Measurements from ENCODE around the gene OTOF. TPM values are rescaled to one million over a fixed set of nuclear protein-coding genes. Genes with fewer than 3 reads are reported as not detected.

OTOF gene
- total and polyA plus RNA-seq, 4 donors = 1.6 to 6.6 (median 5.5) TPM

GRCh38 chr2:26463244-26464192 lies 14.4 kb downstream of the OTOF start:
- peak in 1 of 6 donors; percentile 44 for DNase-seq (ENCODE audit: low read depth in 4 of 6, low spot score in 6 of 6)
- H3K9me3 ChIP-seq (ENCODE audit: control insufficient read depth, insufficient read depth, low read length) = no peaks in the 10 kb centered on the region
- H3K27ac ChIP-seq (ENCODE audit: low read depth, low read length) = no peak overlapping the region
- H3K27me3 ChIP-seq (ENCODE audit: control insufficient read depth, insufficient read depth, low read length) = no peaks in the 10 kb centered on the region
- WGBS (ENCODE audit: insufficient coverage) = 92% methylated on average over 19 of the region's 25 CpGs
- H3K4me1 ChIP-seq (ENCODE audit: control insufficient read depth, insufficient read depth, low read length) = no peaks in the 10 kb centered on the region
- H3K4me3 ChIP-seq (ENCODE audit: low read depth, low read length) = no peak overlapping the region
- peaks cover 19% of the 10 kb centered on the region for H3K36me3 ChIP-seq (ENCODE audit: control insufficient read depth, insufficient read depth, low read length)

- peak in 1 of 6 donors; percentile 46 for DNase-seq (ENCODE audit: low read depth in 4 of 6, low spot score in 6 of 6)
- no peaks in the 10 kb centered on the region for H3K9me3 ChIP-seq (ENCODE audit: control insufficient read depth, insufficient read depth, low read length)
- WGBS (ENCODE audit: insufficient coverage) = 91% methylated on average over 14 of the region's 14 CpGs
- no peak overlapping the region for H3K27ac ChIP-seq (ENCODE audit: low read depth, low read length)
- H3K4me1 ChIP-seq (ENCODE audit: control insufficient read depth, insufficient read depth, low read length) = peaks cover 5% of the 10 kb centered on the region
- no peaks in the 10 kb centered on the region for H3K27me3 ChIP-seq (ENCODE audit: control insufficient read depth, insufficient read depth, low read length)
- H3K4me3 ChIP-seq (ENCODE audit: low read depth, low read length) = no peak overlapping the region
- H3K36me3 ChIP-seq (ENCODE audit: control insufficient read depth, insufficient read depth, low read length) = peaks cover 21% of the 10 kb centered on the region
Measured at GRCh38 chr2:26462511-26463243, 15.2 kb downstream of the OTOF start.

- WGBS (ENCODE audit: insufficient coverage) = 92% methylated on average over 5 of the region's 6 CpGs
Measured at GRCh38 chr2:26462100-26462499, 15.8 kb downstream of the OTOF start.

GRCh38 chr2:26461601-26462023 lies 16.3 kb downstream of the OTOF start:
- DNase-seq (ENCODE audit: low read depth in 4 of 6, low spot score in 6 of 6) = no peak
- H3K27me3 ChIP-seq (ENCODE audit: control insufficient read depth, insufficient read depth, low read length) = no peaks in the 10 kb centered on the region
- H3K27ac ChIP-seq (ENCODE audit: low read depth, low read length) = no peak overlapping the region
- H3K4me3 ChIP-seq (ENCODE audit: low read depth, low read length) = no peak overlapping the region
- peaks cover 15% of the 10 kb centered on the region for H3K4me1 ChIP-seq (ENCODE audit: control insufficient read depth, insufficient read depth, low read length)
- peaks cover 19% of the 10 kb centered on the region for H3K36me3 ChIP-seq (ENCODE audit: control insufficient read depth, insufficient read depth, low read length)
- WGBS (ENCODE audit: insufficient coverage) = 95% methylated on average over 19 of the region's 19 CpGs
- no peaks in the 10 kb centered on the region for H3K9me3 ChIP-seq (ENCODE audit: control insufficient read depth, insufficient read depth, low read length)

More at GRCh38 chr2:26462100-26462499, 15.8 kb downstream of the OTOF start:
- peaks cover 21% of the 10 kb centered on the region for H3K36me3 ChIP-seq (ENCODE audit: control insufficient read depth, insufficient read depth, low read length)
- no peaks in the 10 kb centered on the region for H3K9me3 ChIP-seq (ENCODE audit: control insufficient read depth, insufficient read depth, low read length)
- H3K4me3 ChIP-seq (ENCODE audit: low read depth, low read length) = no peak overlapping the region
- H3K4me1 ChIP-seq (ENCODE audit: control insufficient read depth, insufficient read depth, low read length) = peaks cover 10% of the 10 kb centered on the region
- no peak for DNase-seq (ENCODE audit: low read depth in 4 of 6, low spot score in 6 of 6)
- no peaks in the 10 kb centered on the region for H3K27me3 ChIP-seq (ENCODE audit: control insufficient read depth, insufficient read depth, low read length)
- H3K27ac ChIP-seq (ENCODE audit: low read depth, low read length) = no peak overlapping the region

GRCh38 chr2:26460613-26461031 lies 17.3 kb downstream of the OTOF start:
- Histone ChIP-seq H3K36me3 (ENCODE audit: control insufficient read depth, insufficient read depth, low read length) (peaks cover 23% of the 10 kb centered on the region), H3K9me3 (ENCODE audit: control insufficient read depth, insufficient read depth, low read length) (no peaks in the 10 kb centered on the region), H3K27ac (ENCODE audit: low read depth, low read length) (no peak overlapping the region), H3K4me1 (ENCODE audit: control insufficient read depth, insufficient read depth, low read length) (peaks cover 20% of the 10 kb centered on the region), H3K4me3 (ENCODE audit: low read depth, low read length) (no peak overlapping the region), H3K27me3 (ENCODE audit: control insufficient read depth, insufficient read depth, low read length) (no peaks in the 10 kb centered on the region)
- WGBS (ENCODE audit: insufficient coverage) = 88% methylated on average over 17 of the region's 19 CpGs
- DNase-seq (ENCODE audit: low read depth in 4 of 6, low spot score in 6 of 6) = no peak

- Histone ChIP-seq H3K4me1 (ENCODE audit: control insufficient read depth, insufficient read depth, low read length) (peaks cover 24% of the 10 kb centered on the region), H3K36me3 (ENCODE audit: control insufficient read depth, insufficient read depth, low read length) (peaks cover 21% of the 10 kb centered on the region), H3K27ac (ENCODE audit: low read depth, low read length) (no peak overlapping the region), H3K27me3 (ENCODE audit: control insufficient read depth, insufficient read depth, low read length) (no peaks in the 10 kb centered on the region), H3K9me3 (ENCODE audit: control insufficient read depth, insufficient read depth, low read length) (no peaks in the 10 kb centered on the region), H3K4me3 (ENCODE audit: low read depth, low read length) (no peak overlapping the region)
- peak in 1 of 6 donors; percentile 12 for DNase-seq (ENCODE audit: low read depth in 4 of 6, low spot score in 6 of 6)
- 80% methylated on average over 15 of the region's 15 CpGs for WGBS (ENCODE audit: insufficient coverage)
Measured at GRCh38 chr2:26459991-26460612, 17.8 kb downstream of the OTOF start.

- WGBS (ENCODE audit: insufficient coverage) = 90% methylated on average over 12 of the region's 14 CpGs
- H3K9me3 ChIP-seq (ENCODE audit: control insufficient read depth, insufficient read depth, low read length) = no peaks in the 10 kb centered on the region
- no peak overlapping the region for H3K4me3 ChIP-seq (ENCODE audit: low read depth, low read length)
- H3K36me3 ChIP-seq (ENCODE audit: control insufficient read depth, insufficient read depth, low read length) = peaks cover 17% of the 10 kb centered on the region
- DNase-seq (ENCODE audit: low read depth in 4 of 6, low spot score in 6 of 6) = no peak
- peaks cover 24% of the 10 kb centered on the region for H3K4me1 ChIP-seq (ENCODE audit: control insufficient read depth, insufficient read depth, low read length)
- H3K27me3 ChIP-seq (ENCODE audit: control insufficient read depth, insufficient read depth, low read length) = no peaks in the 10 kb centered on the region
- no peak overlapping the region for H3K27ac ChIP-seq (ENCODE audit: low read depth, low read length)
Measured at GRCh38 chr2:26458365-26459042, 19.4 kb downstream of the OTOF start.

- WGBS (ENCODE audit: insufficient coverage) = 88% methylated on average over 15 of the region's 19 CpGs
Measured at GRCh38 chr2:26457695-26458364, 20.1 kb downstream of the OTOF start.

More at GRCh38 chr2:26457695-26458364, 20.1 kb downstream of the OTOF start:
- Histone ChIP-seq H3K36me3 (ENCODE audit: control insufficient read depth, insufficient read depth, low read length) (peaks cover 17% of the 10 kb centered on the region), H3K27me3 (ENCODE audit: control insufficient read depth, insufficient read depth, low read length) (no peaks in the 10 kb centered on the region), H3K9me3 (ENCODE audit: control insufficient read depth, insufficient read depth, low read length) (no peaks in the 10 kb centered on the region), H3K27ac (ENCODE audit: low read depth, low read length) (no peak overlapping the region), H3K4me1 (ENCODE audit: control insufficient read depth, insufficient read depth, low read length) (peaks cover 24% of the 10 kb centered on the region), H3K4me3 (ENCODE audit: low read depth, low read length) (no peak overlapping the region)
- DNase-seq (ENCODE audit: low read depth in 4 of 6, low spot score in 6 of 6) = no peak
